Keratinocyte (primary cell): ENCODE data around the gene SEL1L3.

Source experiments
- CTCF ChIP-seq, 3 experiments: IDR thresholded peaks in 1 of 3; conservative IDR thresholded peaks in 1 of 3; optimal IDR thresholded peaks in 1 of 3; 2 replicates in 2 of 3; 3 replicates in 1 of 3; pipeline versions ENCODE3 to v1.5.1; 2011; ENCODE audit warnings: low read length in 3 of 3, mild to moderate bottlenecking in 3 of 3, moderate library complexity in 2 of 3, control low read depth in 1 of 3, inconsistent platforms in 1 of 3; ENCODE audit not compliant: insufficient read depth in 2 of 3; ENCODE audit errors: extremely low read depth in 1 of 3
- EZH2 ChIP-seq: IDR thresholded peaks from one replicate; pipeline ENCODE4 v1.6.1; 2012; ENCODE audit warnings: inconsistent platforms, mild to moderate bottlenecking, low read length, moderate library complexity

- no peak for TF ChIP-seq CTCF (optimal IDR thresholded peaks at IDR 0.05 in 1 of 3, IDR thresholded peaks at IDR 0.05 in 1 of 3, conservative IDR thresholded peaks at IDR 0.05 in 1 of 3; ENCODE audit: extremely low read depth in 1 of 3, insufficient read depth in 2 of 3, low read length in 3 of 3)
- TF ChIP-seq EZH2 = no peak
These were observed 78.8 kb downstream of the SEL1L3 start for GRCh38 chr4:25783943-25784342.
